Astrocyte of the spinal cord (primary cell): ENCODE measurements around the gene ADAM17.

Experiments
- DNase-seq: peaks from one replicate; pipeline ENCODE4 v3.0.0; 2011; ENCODE audit warnings: low read depth, low spot score
- H3K4me3 ChIP-seq: 2 replicates; pipeline ENCODE4 v1.5.1; 2011; ENCODE audit warnings: low read depth, mild to moderate bottlenecking, low read length, moderate library complexity
- in situ Hi-C: cut with HindIII; loops from 2 replicates; pipeline ENCODE4 v1.10.0; 2017; ENCODE audit warnings: low sequenced_read_pairs
- TF ChIP-seq, protein P1 (sequence below): IDR thresholded peaks from 2 replicates; pipeline ENCODE4 v1.5.1; 2012; ENCODE audit warnings: low read depth, mild to moderate bottlenecking, low read length, inconsistent platforms

Gene ADAM17

DNA sequence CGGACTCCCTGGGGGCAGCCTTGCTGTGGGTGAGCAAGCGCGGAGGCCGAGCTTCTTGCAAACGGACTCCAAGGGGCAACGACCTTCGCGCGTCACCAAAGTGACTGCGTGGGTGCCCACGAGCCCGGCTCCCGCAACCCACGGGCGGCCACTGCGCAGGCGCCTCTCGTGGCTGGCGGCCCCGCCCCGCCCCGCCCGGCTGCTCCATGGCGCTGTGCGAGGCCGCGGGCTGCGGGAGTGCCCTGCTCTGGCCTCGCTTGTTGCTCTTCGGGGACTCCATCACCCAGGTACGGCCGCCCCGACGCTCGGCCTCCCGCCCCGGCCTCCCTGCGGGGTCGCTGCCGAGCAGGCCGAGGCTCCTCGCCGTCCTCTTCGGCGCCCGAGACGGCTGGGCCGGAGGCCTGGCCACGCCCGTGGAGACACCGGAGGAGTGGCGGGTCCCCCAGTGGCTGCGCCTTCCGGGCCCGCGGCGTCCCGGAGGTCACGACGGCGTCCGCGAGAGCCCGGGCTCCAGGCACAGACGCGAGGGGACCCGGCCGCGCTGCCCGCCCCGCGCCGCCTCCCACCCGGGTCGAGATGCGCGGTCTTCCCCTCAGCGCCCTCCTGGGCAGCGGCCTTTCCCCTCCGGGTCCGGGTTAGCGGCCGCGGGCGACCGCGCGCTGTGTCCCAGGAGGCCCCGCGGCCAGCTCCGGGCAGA, 81.1 kb downstream of the ADAM17 start, which contains the start of gene IAH1:
TSS of gene IAH1 (plus strand) at position 191 of the 697 bp plus-strand sequence. CDS start at position 207, 16 bp downstream.
- TF ChIP-seq, protein P1, sequence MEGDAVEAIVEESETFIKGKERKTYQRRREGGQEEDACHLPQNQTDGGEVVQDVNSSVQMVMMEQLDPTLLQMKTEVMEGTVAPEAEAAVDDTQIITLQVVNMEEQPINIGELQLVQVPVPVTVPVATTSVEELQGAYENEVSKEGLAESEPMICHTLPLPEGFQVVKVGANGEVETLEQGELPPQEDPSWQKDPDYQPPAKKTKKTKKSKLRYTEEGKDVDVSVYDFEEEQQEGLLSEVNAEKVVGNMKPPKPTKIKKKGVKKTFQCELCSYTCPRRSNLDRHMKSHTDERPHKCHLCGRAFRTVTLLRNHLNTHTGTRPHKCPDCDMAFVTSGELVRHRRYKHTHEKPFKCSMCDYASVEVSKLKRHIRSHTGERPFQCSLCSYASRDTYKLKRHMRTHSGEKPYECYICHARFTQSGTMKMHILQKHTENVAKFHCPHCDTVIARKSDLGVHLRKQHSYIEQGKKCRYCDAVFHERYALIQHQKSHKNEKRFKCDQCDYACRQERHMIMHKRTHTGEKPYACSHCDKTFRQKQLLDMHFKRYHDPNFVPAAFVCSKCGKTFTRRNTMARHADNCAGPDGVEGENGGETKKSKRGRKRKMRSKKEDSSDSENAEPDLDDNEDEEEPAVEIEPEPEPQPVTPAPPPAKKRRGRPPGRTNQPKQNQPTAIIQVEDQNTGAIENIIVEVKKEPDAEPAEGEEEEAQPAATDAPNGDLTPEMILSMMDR, result no peak
- peak; percentile 31 for DNase-seq
- in situ Hi-C loops, result no loop called here
- H3K4me3 ChIP-seq, result peak within 1 kb of the TSS; percentile 65

DNA sequence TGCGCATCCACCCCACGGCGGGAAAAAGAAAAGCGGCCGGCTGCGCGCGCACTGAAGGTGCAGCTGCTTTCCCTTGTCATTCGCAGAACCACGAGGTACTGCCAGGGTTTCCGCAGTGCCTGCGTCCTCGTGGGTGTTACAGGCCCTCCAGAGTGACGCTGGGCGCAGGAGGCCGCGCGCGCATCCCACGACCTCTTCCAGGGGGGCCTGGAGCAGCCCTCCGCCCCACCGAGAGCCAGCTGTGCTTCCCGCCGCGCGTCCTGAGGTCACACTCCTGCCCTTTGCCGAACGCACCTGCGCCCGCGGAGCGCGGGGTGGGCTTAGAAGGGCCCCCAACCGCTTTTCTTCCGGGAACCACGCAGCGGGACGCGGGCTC, 81.7 kb downstream of the ADAM17 start:
- H3K4me3 ChIP-seq, result peak overlapping the region; percentile 65
- in situ Hi-C loops, result no loop called here
- peak; percentile 27 for DNase-seq
- TF ChIP-seq, protein P1, result no peak

DNA sequence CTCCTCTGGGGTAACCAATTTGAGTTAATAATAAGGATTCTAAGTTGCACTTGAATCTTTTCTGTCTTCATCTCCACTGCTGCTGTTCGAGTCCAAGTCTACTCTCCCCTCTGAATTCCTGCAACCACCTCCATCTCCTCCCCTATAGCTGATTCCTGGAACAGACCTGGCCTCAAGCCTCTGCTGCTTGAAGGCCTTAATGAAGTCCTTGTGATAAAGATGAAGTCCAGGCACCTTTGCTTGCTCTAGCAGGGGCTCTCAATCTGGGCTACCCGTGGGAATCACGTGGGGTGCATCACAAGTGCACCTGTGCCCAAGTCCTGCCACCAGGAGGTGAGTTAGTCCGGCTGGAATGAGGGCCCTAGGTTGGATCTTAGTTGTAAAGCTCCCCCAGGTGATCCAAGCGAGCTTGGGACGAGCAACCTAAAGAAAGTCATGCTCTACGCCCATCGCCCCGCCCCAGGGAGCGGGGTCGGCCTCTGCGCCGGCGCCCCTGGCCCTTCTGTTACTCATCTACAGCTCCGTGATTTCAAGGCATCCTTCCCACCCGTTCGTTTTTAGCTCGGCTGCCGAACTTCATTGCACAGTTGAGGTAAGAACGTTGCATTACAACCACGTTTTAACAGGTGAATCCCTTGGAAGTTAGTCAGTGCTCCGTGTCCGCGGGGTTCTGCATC, 82.2 kb downstream of the ADAM17 start:
- in situ Hi-C loops, result no loop called here
- peak overlapping the region; percentile 65 for H3K4me3 ChIP-seq
- DNase-seq, result no peak
- TF ChIP-seq, protein P1, result no peak

DNA sequence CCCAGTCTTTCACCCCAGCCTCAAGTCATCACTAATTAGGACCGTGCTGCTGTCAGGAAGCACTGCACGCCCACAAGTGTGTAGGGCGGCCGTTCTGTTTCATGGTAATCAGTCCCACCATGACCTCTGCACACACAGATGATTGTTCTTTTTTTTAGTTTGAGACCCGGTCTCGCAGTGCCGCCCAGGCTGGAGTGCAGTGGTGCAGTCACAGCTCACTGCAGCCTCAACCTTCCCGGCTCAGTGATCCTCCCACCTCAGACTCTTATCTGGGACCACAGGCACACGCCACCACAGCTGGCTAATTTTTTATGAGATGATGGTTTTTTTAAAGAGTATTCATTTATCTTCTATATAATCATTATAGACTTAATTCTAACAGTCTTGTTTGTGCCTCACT, 83.1 kb downstream of the ADAM17 start:
- DNase-seq, result no peak
- in situ Hi-C loops, result no loop called here
- TF ChIP-seq, protein P1, result no peak
- no peak overlapping the region for H3K4me3 ChIP-seq

DNA sequence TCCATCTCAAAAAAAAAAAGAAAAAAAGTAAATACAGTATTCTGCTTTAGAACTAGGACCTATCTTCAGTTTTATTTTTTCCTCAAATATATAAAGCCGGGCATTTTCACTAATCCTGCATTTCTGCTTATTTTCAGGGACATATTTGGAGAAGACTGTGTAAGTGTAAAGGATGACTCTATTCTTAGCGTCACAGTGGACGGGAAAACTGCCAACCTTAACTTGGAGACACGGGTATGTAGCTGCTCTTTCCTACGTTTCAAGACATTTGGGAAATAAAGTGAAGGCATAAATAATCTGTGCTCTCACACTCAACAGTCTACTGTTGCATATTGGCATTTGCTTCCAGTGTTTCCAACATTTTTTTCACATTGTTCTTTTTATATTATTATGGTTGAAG, 84.4 kb downstream of the ADAM17 start:
- TF ChIP-seq, protein P1, result no peak
- H3K4me3 ChIP-seq, result no peak overlapping the region
- DNase-seq, result no peak
- in situ Hi-C loops, result no loop called here

DNA sequence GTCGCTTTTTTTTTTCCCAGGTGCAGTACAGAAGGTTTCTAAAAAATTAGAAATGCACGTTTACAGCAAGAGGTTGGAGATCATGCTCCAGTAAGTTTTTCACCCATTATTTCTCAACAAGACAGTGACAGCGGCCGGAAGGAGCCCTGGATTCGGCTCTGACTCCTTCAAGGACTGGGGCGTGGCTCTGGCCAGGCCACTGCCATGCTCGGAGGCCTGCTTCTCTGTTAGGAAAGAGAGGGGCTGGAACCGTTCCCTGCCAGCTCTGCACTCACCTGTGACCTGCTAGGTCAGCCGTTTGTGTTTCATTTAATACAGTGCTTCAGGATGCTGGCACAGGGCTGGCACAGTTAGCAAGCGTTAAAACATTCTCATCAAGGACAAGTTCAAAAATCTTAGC, 87.9 kb downstream of the ADAM17 start:
- TF ChIP-seq, protein P1, result no peak
- in situ Hi-C loops, result no loop called here
- DNase-seq, result no peak

More for the DNA sequence above, 87.9 kb downstream of the ADAM17 start:
- H3K4me3 ChIP-seq, result no peak overlapping the region
